ENCODE measurements around the gene ABCB7. TPM values are rescaled to one million over a fixed set of nuclear protein-coding genes. Genes with fewer than 3 reads are reported as not detected.
"Not testable (repeated sequence)": the region's sequence is repeated elsewhere in the genome, so short reads cannot be mapped to it uniquely, and the experiment has no call there.

ABCB7 gene
- total RNA-seq, 2 experiments from 2014 or later = 21.6 to 23.0 TPM

- peaks cover 10% of the 10 kb centered on the region for H3K4me1 Mint-ChIP-seq (ENCODE audit: low read depth)
These were observed 23.4 kb downstream of the ABCB7 start for GRCh38 chrX:75132672-75133071.

GRCh38 chrX:75131973-75132627 is 24.0 kb downstream of the ABCB7 start:
- peaks cover 10% of the 10 kb centered on the region for H3K4me1 Mint-ChIP-seq (ENCODE audit: low read depth)
- ChIA-PET CTCF (no interaction called here), POLR2A (no interaction called here)
- H3K27me3 Mint-ChIP-seq (ENCODE audit: low read depth) = no peaks in the 10 kb centered on the region
- peaks cover 18% of the 10 kb centered on the region for H3K36me3 Mint-ChIP-seq (ENCODE audit: low read depth)
- ATAC-seq = no peak
- H3K9me3 Mint-ChIP-seq (ENCODE audit: insufficient read depth) = no peaks in the 10 kb centered on the region
- H3K27ac Mint-ChIP-seq = no peak overlapping the region
- DNase-seq = no peak
- H3K4me3 Mint-ChIP-seq = no peak overlapping the region

More at GRCh38 chrX:75132672-75133071, 23.4 kb downstream of the ABCB7 start:
- no peak for DNase-seq
- ATAC-seq = no peak
- CTCF ChIA-PET = no interaction called here
- POLR2A ChIA-PET = no interaction called here
- H3K27ac Mint-ChIP-seq = no peak overlapping the region
- no peak overlapping the region for H3K4me3 Mint-ChIP-seq
- H3K36me3 Mint-ChIP-seq (ENCODE audit: low read depth) = peaks cover 20% of the 10 kb centered on the region
- H3K9me3 Mint-ChIP-seq (ENCODE audit: insufficient read depth) = no peaks in the 10 kb centered on the region
- no peaks in the 10 kb centered on the region for H3K27me3 Mint-ChIP-seq (ENCODE audit: low read depth)

- CTCF ChIA-PET; DNase-seq; H3K27ac Mint-ChIP-seq; H3K4me1 Mint-ChIP-seq (ENCODE audit: low read depth); H3K27me3 Mint-ChIP-seq (ENCODE audit: low read depth); H3K4me3 Mint-ChIP-seq; ATAC-seq; POLR2A ChIA-PET; H3K9me3 Mint-ChIP-seq (ENCODE audit: insufficient read depth): not testable (repeated sequence)
- peaks cover 11% of the 10 kb centered on the region for H3K36me3 Mint-ChIP-seq (ENCODE audit: low read depth)
These were observed 27.0 kb downstream of the ABCB7 start for GRCh38 chrX:75129069-75129468.

GRCh38 chrX:75118296-75118695 is 37.8 kb downstream of the ABCB7 start:
- CTCF ChIA-PET = no interaction called here
- Mint-ChIP-seq H3K4me3 (no peak overlapping the region), H3K9me3 (ENCODE audit: insufficient read depth) (peaks cover 4% of the 10 kb centered on the region), H3K4me1 (ENCODE audit: low read depth) (no peaks in the 10 kb centered on the region), H3K27me3 (ENCODE audit: low read depth) (no peaks in the 10 kb centered on the region), H3K36me3 (ENCODE audit: low read depth) (peaks cover 10% of the 10 kb centered on the region), H3K27ac (no peak overlapping the region)
- no peak for ATAC-seq
- no peak for DNase-seq
- POLR2A ChIA-PET = no interaction called here

GRCh38 chrX:75115707-75116413 is 40.2 kb downstream of the ABCB7 start:
- ChIA-PET CTCF (no interaction called here), POLR2A (no interaction called here)
- no peaks in the 10 kb centered on the region for H3K4me1 Mint-ChIP-seq (ENCODE audit: low read depth)
- H3K27ac Mint-ChIP-seq = no peak overlapping the region
- H3K27me3 Mint-ChIP-seq (ENCODE audit: low read depth) = no peaks in the 10 kb centered on the region
- no peak for ATAC-seq
- H3K4me3 Mint-ChIP-seq = no peak overlapping the region
- no peak for DNase-seq
- H3K36me3 Mint-ChIP-seq (ENCODE audit: low read depth) = peaks cover 4% of the 10 kb centered on the region
- no peaks in the 10 kb centered on the region for H3K9me3 Mint-ChIP-seq (ENCODE audit: insufficient read depth)

- POLR2A ChIA-PET = no interaction called here
- no peak for ATAC-seq
- H3K4me1 Mint-ChIP-seq (ENCODE audit: low read depth) = no peaks in the 10 kb centered on the region
- peaks cover 6% of the 10 kb centered on the region for H3K36me3 Mint-ChIP-seq (ENCODE audit: low read depth)
- no peak for DNase-seq
- H3K9me3 Mint-ChIP-seq (ENCODE audit: insufficient read depth) = no peaks in the 10 kb centered on the region
- CTCF ChIA-PET = no interaction called here
- no peak overlapping the region for H3K4me3 Mint-ChIP-seq
- H3K27me3 Mint-ChIP-seq (ENCODE audit: low read depth) = no peaks in the 10 kb centered on the region
- H3K27ac Mint-ChIP-seq = no peak overlapping the region
These were observed 41.4 kb downstream of the ABCB7 start for GRCh38 chrX:75114638-75115037.

GRCh38 chrX:75113664-75114063 is 42.4 kb downstream of the ABCB7 start:
- H3K27ac Mint-ChIP-seq = no peak overlapping the region
- CTCF ChIA-PET = no interaction called here
- H3K4me1 Mint-ChIP-seq (ENCODE audit: low read depth) = no peaks in the 10 kb centered on the region
- no peak overlapping the region for H3K4me3 Mint-ChIP-seq
- no peaks in the 10 kb centered on the region for H3K9me3 Mint-ChIP-seq (ENCODE audit: insufficient read depth)
- POLR2A ChIA-PET = no interaction called here
- no peaks in the 10 kb centered on the region for H3K27me3 Mint-ChIP-seq (ENCODE audit: low read depth)
- peaks cover 4% of the 10 kb centered on the region for H3K36me3 Mint-ChIP-seq (ENCODE audit: low read depth)
- ATAC-seq (no peak), DNase-seq (no peak)

GRCh38 chrX:75107863-75108509 is 48.1 kb downstream of the ABCB7 start:
- H3K27me3 Mint-ChIP-seq (ENCODE audit: low read depth) = no peaks in the 10 kb centered on the region
- DNase-seq (no peak), ATAC-seq (no peak)
- ChIA-PET POLR2A (no interaction called here), CTCF (no interaction called here)
- peaks cover 6% of the 10 kb centered on the region for H3K36me3 Mint-ChIP-seq (ENCODE audit: low read depth)
- H3K4me3 Mint-ChIP-seq = no peak overlapping the region
- no peaks in the 10 kb centered on the region for H3K4me1 Mint-ChIP-seq (ENCODE audit: low read depth)
- H3K27ac Mint-ChIP-seq = no peak overlapping the region
- H3K9me3 Mint-ChIP-seq (ENCODE audit: insufficient read depth) = no peaks in the 10 kb centered on the region

- DNase-seq = no peak
- POLR2A ChIA-PET = no interaction called here
- CTCF ChIA-PET = no interaction called here
These were observed 49.3 kb downstream of the ABCB7 start for GRCh38 chrX:75106772-75107171.

GRCh38 chrX:75096331-75096730 is 59.8 kb downstream of the ABCB7 start:
- Mint-ChIP-seq H3K36me3 (ENCODE audit: low read depth) (peaks cover 16% of the 10 kb centered on the region), H3K4me3 (no peak overlapping the region), H3K4me1 (ENCODE audit: low read depth) (no peaks in the 10 kb centered on the region), H3K9me3 (ENCODE audit: insufficient read depth) (no peaks in the 10 kb centered on the region), H3K27me3 (ENCODE audit: low read depth) (no peaks in the 10 kb centered on the region), H3K27ac (no peak overlapping the region)
- DNase-seq (no peak), ATAC-seq (no peak)
- CTCF ChIA-PET = no interaction called here
- POLR2A ChIA-PET = interaction anchor here (0.6 kb wide), 1 partner anchor 483 kb away, joined by 3 read pairs; no protein-coding TSS in a partner anchor

More at GRCh38 chrX:75106772-75107171, 49.3 kb downstream of the ABCB7 start:
- H3K27me3 Mint-ChIP-seq (ENCODE audit: low read depth) = no peaks in the 10 kb centered on the region
- H3K27ac Mint-ChIP-seq = no peak overlapping the region
- peaks cover 9% of the 10 kb centered on the region for H3K36me3 Mint-ChIP-seq (ENCODE audit: low read depth)
- H3K9me3 Mint-ChIP-seq (ENCODE audit: insufficient read depth) = no peaks in the 10 kb centered on the region
- H3K4me1 Mint-ChIP-seq (ENCODE audit: low read depth) = no peaks in the 10 kb centered on the region
- H3K4me3 Mint-ChIP-seq = no peak overlapping the region
- ATAC-seq = no peak

GRCh38 chrX:75086731-75087195 is 69.3 kb downstream of the ABCB7 start:
- POLR2A ChIA-PET = no interaction called here
- Mint-ChIP-seq H3K4me3 (no peak overlapping the region), H3K27ac (no peak overlapping the region), H3K27me3 (ENCODE audit: low read depth) (no peaks in the 10 kb centered on the region), H3K9me3 (ENCODE audit: insufficient read depth) (no peaks in the 10 kb centered on the region), H3K4me1 (ENCODE audit: low read depth) (no peaks in the 10 kb centered on the region), H3K36me3 (ENCODE audit: low read depth) (peaks cover 11% of the 10 kb centered on the region)
- DNase-seq = no peak
- ATAC-seq = no peak
- CTCF ChIA-PET = no interaction called here

GRCh38 chrX:75084757-75085156 is 71.3 kb downstream of the ABCB7 start:
- POLR2A ChIA-PET = no interaction called here
- Mint-ChIP-seq H3K4me1 (ENCODE audit: low read depth) (no peaks in the 10 kb centered on the region), H3K27me3 (ENCODE audit: low read depth) (no peaks in the 10 kb centered on the region), H3K27ac (no peak overlapping the region), H3K4me3 (no peak overlapping the region), H3K9me3 (ENCODE audit: insufficient read depth) (no peaks in the 10 kb centered on the region), H3K36me3 (ENCODE audit: low read depth) (peaks cover 11% of the 10 kb centered on the region)
- ATAC-seq = no peak
- CTCF ChIA-PET = no interaction called here
- no peak for DNase-seq
